PFSK-1 (cell line): Measurements from ENCODE around the gene PCARE.

Experiments
- FOXP2 ChIP-seq: optimal IDR thresholded peaks from 2 replicates; pipeline ENCODE3; 2011; ENCODE audit warnings: borderline replicate concordance, control low read depth, inconsistent platforms; ENCODE audit not compliant: insufficient read depth; ENCODE audit errors: extremely low read length, extremely low read depth
- POLR2AphosphoS5 ChIP-seq: IDR thresholded peaks from 2 replicates; pipeline ENCODE4 v1.6.1; 2012; ENCODE audit warnings: low read depth, mild to moderate bottlenecking, control low read depth, low read length, moderate library complexity
- REST ChIP-seq, 2 experiments: IDR thresholded peaks; 2 replicates each; pipeline versions ENCODE4 v1.6.1 to v1.8.0; 2011 to 2012; ENCODE audit warnings: low read depth in 2 of 2, low read length in 2 of 2, control low read depth in 1 of 2, inconsistent platforms in 1 of 2, mild to moderate bottlenecking in 1 of 2, moderate library complexity in 1 of 2; ENCODE audit not compliant: insufficient read depth in 1 of 2
- SIN3A ChIP-seq: IDR thresholded peaks from 2 replicates; pipeline ENCODE4 v1.6.1; 2012; ENCODE audit warnings: mild to moderate bottlenecking, low read length, moderate library complexity, borderline replicate concordance; ENCODE audit not compliant: insufficient read depth
- TAF1 ChIP-seq: IDR thresholded peaks from 2 replicates; pipeline ENCODE4 v1.6.1; 2012; ENCODE audit warnings: low read length, control low read depth, borderline replicate concordance; ENCODE audit not compliant: insufficient read depth

PCARE gene

GRCh38 chr2:29066271-29066860 is 8.0 kb downstream of the PCARE start:
- TF ChIP-seq SIN3A = no peak
- TF ChIP-seq FOXP2 = no peak
- no peak for TF ChIP-seq POLR2AphosphoS5
- no peak for TF ChIP-seq REST (IDR thresholded peaks at IDR 0.05; ENCODE audit: insufficient read depth in 1 of 2, low read depth in 2 of 2, low read length in 2 of 2)
- no peak for TF ChIP-seq TAF1

GRCh38 chr2:29065068-29065811 is 9.1 kb downstream of the PCARE start:
- TF ChIP-seq FOXP2 (no peak), POLR2AphosphoS5 (no peak)

GRCh38 chr2:29064746-29065067 is 9.6 kb downstream of the PCARE start:
- TF ChIP-seq TAF1 = no peak
- no peak for TF ChIP-seq REST (IDR thresholded peaks at IDR 0.05; ENCODE audit: insufficient read depth in 1 of 2, low read depth in 2 of 2, low read length in 2 of 2)
- no peak for TF ChIP-seq FOXP2
- TF ChIP-seq POLR2AphosphoS5 = no peak
- TF ChIP-seq SIN3A = no peak

- no peak for TF ChIP-seq SIN3A
Measured at GRCh38 chr2:29064346-29064715, 10.0 kb downstream of the PCARE start.

- TF ChIP-seq TAF1 (no peak), FOXP2 (no peak), SIN3A (no peak), REST (IDR thresholded peaks at IDR 0.05; ENCODE audit: insufficient read depth in 1 of 2, low read depth in 2 of 2, low read length in 2 of 2) (no peak), POLR2AphosphoS5 (no peak)
Measured at GRCh38 chr2:29063646-29064345, 10.5 kb downstream of the PCARE start.

GRCh38 chr2:29063056-29063455 is 11.3 kb downstream of the PCARE start:
- TF ChIP-seq FOXP2 (no peak), TAF1 (no peak), POLR2AphosphoS5 (no peak), REST (IDR thresholded peaks at IDR 0.05; ENCODE audit: insufficient read depth in 1 of 2, low read depth in 2 of 2, low read length in 2 of 2) (no peak), SIN3A (no peak)
